ENCODE data around the gene ACTN4.

ACTN4 gene

DNA sequence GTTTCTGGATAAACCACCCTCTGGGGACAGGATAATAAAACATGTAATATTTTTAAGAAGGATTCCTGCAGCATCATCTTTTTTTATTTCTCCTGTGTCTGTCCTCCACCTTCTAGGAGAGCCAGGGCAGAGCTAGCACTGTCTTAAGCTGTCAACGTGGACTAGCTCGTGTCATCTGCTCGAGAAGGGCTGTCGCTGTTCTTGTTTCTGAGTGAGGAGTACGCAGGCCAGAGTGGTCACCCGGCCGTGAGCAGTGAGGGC is 83.0 kb downstream of the ACTN4 start:
- Histone ChIP-seq H3K9me3 (ENCODE audit: control insufficient read depth, insufficient read depth, low read length) (no peaks in the 10 kb centered on the region), H3K4me3 (ENCODE audit: low read depth, low read length) (no peak overlapping the region), H3K4me1 (ENCODE audit: control insufficient read depth, insufficient read depth, low read length) (peaks cover 8% of the 10 kb centered on the region), H3K27me3 (ENCODE audit: control insufficient read depth, insufficient read depth, low read length) (no peaks in the 10 kb centered on the region), H3K36me3 (ENCODE audit: control insufficient read depth, insufficient read depth, low read length) (peaks cover 56% of the 10 kb centered on the region), H3K9ac (ENCODE audit: low read depth, low read length) (no peak overlapping the region), H3K27ac (ENCODE audit: low read depth, low read length) (no peak overlapping the region)

DNA sequence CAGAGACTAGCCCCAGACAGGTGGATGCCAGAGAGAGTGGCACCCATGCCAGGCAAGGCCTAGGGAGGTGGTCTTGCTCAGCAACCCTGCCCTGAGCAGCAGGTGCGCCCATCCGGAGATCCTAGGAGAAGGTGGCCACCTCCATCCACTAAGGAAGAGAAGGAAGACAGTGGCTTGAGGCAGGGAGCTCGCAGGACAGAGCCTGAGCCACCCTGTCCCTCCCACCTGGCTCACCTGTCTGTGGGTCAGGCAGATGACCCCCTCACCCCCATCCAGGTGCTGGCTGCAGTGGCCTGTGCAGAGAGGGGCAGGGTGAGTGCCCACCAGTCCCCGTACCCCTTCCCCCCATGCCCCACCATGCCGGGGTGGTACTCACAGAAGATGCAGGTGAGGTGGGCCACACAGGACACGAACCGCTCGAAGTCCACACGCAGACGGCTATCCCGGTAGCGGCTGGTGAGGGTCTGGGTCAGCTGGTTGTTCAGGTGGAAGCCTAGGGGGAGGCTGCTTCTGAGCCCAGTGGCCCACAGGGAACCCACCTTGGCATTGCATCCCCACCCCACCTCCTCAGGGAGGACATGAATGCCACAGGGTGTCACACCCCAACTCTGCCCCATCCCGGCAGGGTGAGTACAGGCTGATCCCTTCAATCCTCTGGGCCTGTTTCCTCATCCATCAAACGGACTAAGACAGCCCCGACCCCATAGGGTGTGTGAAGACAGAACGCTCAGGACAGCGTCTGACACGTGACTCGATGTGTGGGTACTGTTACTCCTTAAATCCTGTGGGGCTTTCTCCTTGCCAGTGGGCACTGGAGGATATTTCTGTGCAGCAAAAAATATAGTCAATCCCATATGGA is 83.5 kb downstream of the ACTN4 start:
- Histone ChIP-seq H3K27me3 (ENCODE audit: control insufficient read depth, insufficient read depth, low read length) (no peaks in the 10 kb centered on the region), H3K27ac (ENCODE audit: low read depth, low read length) (no peak overlapping the region), H3K4me3 (ENCODE audit: low read depth, low read length) (no peak overlapping the region), H3K4me1 (ENCODE audit: control insufficient read depth, insufficient read depth, low read length) (peaks cover 8% of the 10 kb centered on the region), H3K36me3 (ENCODE audit: control insufficient read depth, insufficient read depth, low read length) (peaks cover 51% of the 10 kb centered on the region), H3K9ac (ENCODE audit: low read depth, low read length) (no peak overlapping the region), H3K9me3 (ENCODE audit: control insufficient read depth, insufficient read depth, low read length) (no peaks in the 10 kb centered on the region)

DNA sequence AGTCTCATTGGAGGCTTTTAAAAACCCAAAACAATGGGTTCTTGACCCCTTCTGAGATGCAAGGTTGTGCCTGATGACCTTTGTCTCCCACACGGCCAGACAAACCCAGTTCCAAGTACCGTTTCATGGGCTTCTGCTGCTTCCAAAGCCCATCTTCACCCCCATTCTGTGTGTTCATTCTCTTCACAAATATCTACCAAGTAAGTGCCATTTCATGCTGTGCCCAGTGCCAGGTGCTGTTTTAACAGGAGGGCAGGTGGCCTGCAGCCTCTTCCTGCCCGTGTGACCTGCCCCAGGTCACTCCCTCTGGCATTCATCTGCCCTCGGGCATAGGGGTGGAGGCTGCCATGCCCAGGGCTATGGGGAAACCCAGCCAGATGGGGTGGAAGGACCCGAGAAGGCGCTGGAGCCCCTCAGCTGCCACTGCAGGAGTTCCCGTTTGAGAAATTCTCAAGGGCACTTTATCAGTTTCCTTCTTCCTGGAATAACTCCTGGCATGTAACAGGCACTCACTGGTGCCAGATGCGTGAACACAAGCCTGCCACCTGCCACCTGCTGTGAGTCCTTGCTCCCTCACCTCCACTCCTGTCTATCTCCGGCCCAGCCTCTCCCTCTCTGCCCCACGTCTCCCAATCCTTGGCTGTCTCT is 84.3 kb downstream of the ACTN4 start:
- Histone ChIP-seq H3K9ac (ENCODE audit: low read depth, low read length) (no peak overlapping the region), H3K27ac (ENCODE audit: low read depth, low read length) (no peak overlapping the region), H3K36me3 (ENCODE audit: control insufficient read depth, insufficient read depth, low read length) (peaks cover 42% of the 10 kb centered on the region), H3K4me3 (ENCODE audit: low read depth, low read length) (no peak overlapping the region), H3K27me3 (ENCODE audit: control insufficient read depth, insufficient read depth, low read length) (no peaks in the 10 kb centered on the region), H3K4me1 (ENCODE audit: control insufficient read depth, insufficient read depth, low read length) (peaks cover 8% of the 10 kb centered on the region), H3K9me3 (ENCODE audit: control insufficient read depth, insufficient read depth, low read length) (no peaks in the 10 kb centered on the region)

DNA sequence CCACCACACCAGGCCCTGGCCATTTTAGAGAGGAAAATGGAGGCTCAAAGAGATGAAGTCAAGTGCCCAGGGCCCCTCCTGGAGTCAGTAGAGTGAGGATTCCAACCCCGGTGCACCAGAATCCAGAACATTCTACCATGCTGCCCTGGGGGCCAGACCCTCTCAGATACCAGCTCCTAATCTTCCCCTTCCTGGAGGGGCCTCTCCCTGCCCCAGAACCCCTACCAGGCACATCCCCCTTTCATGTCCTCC is 85.7 kb downstream of the ACTN4 start:
- H3K4me1 ChIP-seq (ENCODE audit: control insufficient read depth, insufficient read depth, low read length), result peaks cover 8% of the 10 kb centered on the region
- H3K27me3 ChIP-seq (ENCODE audit: control insufficient read depth, insufficient read depth, low read length), result peaks cover 8% of the 10 kb centered on the region
- H3K4me3 ChIP-seq (ENCODE audit: low read depth, low read length), result no peak overlapping the region
- H3K36me3 ChIP-seq (ENCODE audit: control insufficient read depth, insufficient read depth, low read length), result peaks cover 29% of the 10 kb centered on the region
- no peaks in the 10 kb centered on the region for H3K9me3 ChIP-seq (ENCODE audit: control insufficient read depth, insufficient read depth, low read length)
- H3K9ac ChIP-seq (ENCODE audit: low read depth, low read length), result no peak overlapping the region
- H3K27ac ChIP-seq (ENCODE audit: low read depth, low read length), result no peak overlapping the region

GRCh38 chr19:38733493-38734175 is 86.2 kb downstream of the ACTN4 start:
- peaks cover 8% of the 10 kb centered on the region for H3K27me3 ChIP-seq (ENCODE audit: control insufficient read depth, insufficient read depth, low read length)
- H3K4me3 ChIP-seq (ENCODE audit: low read depth, low read length), result no peak overlapping the region
- H3K27ac ChIP-seq (ENCODE audit: low read depth, low read length), result no peak overlapping the region
- H3K36me3 ChIP-seq (ENCODE audit: control insufficient read depth, insufficient read depth, low read length), result peaks cover 26% of the 10 kb centered on the region
- H3K4me1 ChIP-seq (ENCODE audit: control insufficient read depth, insufficient read depth, low read length), result peaks cover 8% of the 10 kb centered on the region
- no peaks in the 10 kb centered on the region for H3K9me3 ChIP-seq (ENCODE audit: control insufficient read depth, insufficient read depth, low read length)
- H3K9ac ChIP-seq (ENCODE audit: low read depth, low read length), result no peak overlapping the region

DNA sequence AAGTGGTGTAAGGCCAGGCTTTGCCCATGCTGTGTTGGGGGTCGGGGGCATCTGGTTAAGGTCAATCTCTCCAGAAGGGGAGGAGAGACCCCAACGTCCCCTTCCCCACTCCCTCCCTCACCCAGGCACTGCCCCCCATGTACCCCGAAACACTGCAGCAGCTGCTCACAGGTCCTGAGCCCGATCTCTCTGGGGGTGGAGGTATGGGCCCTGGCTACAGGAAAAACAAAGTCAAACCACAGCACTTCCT is 86.7 kb downstream of the ACTN4 start:
- H3K9me3 ChIP-seq (ENCODE audit: control insufficient read depth, insufficient read depth, low read length), result no peaks in the 10 kb centered on the region
- H3K4me1 ChIP-seq (ENCODE audit: control insufficient read depth, insufficient read depth, low read length), result peaks cover 8% of the 10 kb centered on the region
- no peak overlapping the region for H3K9ac ChIP-seq (ENCODE audit: low read depth, low read length)
- peaks cover 22% of the 10 kb centered on the region for H3K36me3 ChIP-seq (ENCODE audit: control insufficient read depth, insufficient read depth, low read length)
- H3K27ac ChIP-seq (ENCODE audit: low read depth, low read length), result peak overlapping the region; percentile 61
- no peak overlapping the region for H3K4me3 ChIP-seq (ENCODE audit: low read depth, low read length)
- peaks cover 8% of the 10 kb centered on the region for H3K27me3 ChIP-seq (ENCODE audit: control insufficient read depth, insufficient read depth, low read length)

DNA sequence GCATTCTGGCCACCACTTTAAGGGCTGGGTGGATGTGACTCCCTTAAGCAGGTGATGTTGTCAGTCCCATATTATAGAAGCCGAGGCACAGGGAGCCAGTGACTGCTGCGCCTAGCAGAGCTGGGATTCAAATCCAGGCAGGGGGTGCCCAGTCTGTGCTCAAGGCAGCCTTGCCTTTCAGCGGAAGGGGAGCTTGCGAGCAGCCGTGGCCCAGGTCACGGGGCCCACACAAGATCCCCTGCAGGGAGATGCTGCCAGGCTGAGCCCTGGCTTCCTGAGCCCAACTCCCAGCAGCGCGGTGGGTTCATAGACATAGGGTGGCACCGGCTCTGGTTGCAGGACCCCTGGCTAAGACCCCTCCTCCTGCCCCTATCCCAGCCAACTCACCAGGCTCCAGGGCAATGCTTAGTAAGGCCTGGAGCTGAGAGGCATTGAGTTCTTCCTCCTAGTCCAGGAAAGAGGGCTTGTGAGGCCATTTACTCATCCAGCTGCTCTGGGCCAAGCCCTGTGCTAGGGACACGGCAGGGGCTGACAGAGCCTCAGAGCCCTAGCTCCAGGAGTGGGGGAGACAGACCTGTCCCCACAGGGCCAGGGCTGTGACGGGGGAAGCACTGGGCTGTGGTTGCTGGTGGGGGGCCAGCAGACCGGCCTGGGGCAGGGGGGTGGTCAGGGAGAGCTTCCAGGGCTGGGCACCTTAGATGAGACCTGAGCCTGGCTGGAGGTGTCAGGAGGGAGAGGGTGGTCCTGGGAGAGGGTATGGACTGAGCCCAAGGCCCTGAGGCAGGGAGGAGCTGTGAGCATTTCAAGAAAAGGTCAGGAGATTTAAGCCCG is 87.2 kb downstream of the ACTN4 start:
- Histone ChIP-seq H3K36me3 (ENCODE audit: control insufficient read depth, insufficient read depth, low read length) (peaks cover 20% of the 10 kb centered on the region), H3K27me3 (ENCODE audit: control insufficient read depth, insufficient read depth, low read length) (peaks cover 8% of the 10 kb centered on the region), H3K4me1 (ENCODE audit: control insufficient read depth, insufficient read depth, low read length) (peaks cover 8% of the 10 kb centered on the region), H3K27ac (ENCODE audit: low read depth, low read length) (peak overlapping the region; percentile 61), H3K9ac (ENCODE audit: low read depth, low read length) (no peak overlapping the region; the same call in 1 of the 2 replicates), H3K4me3 (ENCODE audit: low read depth, low read length) (peak overlapping the region; percentile 76), H3K9me3 (ENCODE audit: control insufficient read depth, insufficient read depth, low read length) (no peaks in the 10 kb centered on the region)

- H3K4me1 ChIP-seq (ENCODE audit: control insufficient read depth, insufficient read depth, low read length), result peaks cover 8% of the 10 kb centered on the region
- peaks cover 8% of the 10 kb centered on the region for H3K27me3 ChIP-seq (ENCODE audit: control insufficient read depth, insufficient read depth, low read length)
- no peaks in the 10 kb centered on the region for H3K9me3 ChIP-seq (ENCODE audit: control insufficient read depth, insufficient read depth, low read length)
- peak overlapping the region; percentile 61 for H3K27ac ChIP-seq (ENCODE audit: low read depth, low read length)
- H3K9ac ChIP-seq (ENCODE audit: low read depth, low read length), result no peak overlapping the region
- peak overlapping the region; percentile 76 for H3K4me3 ChIP-seq (ENCODE audit: low read depth, low read length)
- peaks cover 18% of the 10 kb centered on the region for H3K36me3 ChIP-seq (ENCODE audit: control insufficient read depth, insufficient read depth, low read length)
Observed at GRCh38 chr19:38735257-38735686, 87.8 kb downstream of the ACTN4 start.

DNA sequence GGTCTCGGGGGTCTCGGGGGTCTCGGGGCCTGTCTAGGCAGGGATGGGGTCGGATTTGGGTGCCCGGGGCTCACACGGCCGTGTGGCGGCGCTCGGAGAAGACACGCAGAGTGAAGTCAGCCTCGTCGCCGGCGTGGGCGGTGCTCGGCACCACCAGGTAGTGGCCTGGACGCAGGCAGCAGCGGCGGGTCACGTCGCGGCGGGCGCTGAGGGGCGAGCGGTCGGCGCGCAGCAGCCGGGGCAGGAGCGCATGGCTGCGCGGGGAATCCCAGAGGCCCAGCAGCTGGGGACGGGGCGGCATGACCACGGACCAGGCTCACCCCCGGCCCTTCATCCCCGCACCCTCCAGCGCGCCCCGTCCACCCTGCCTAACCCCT is 88.6 kb downstream of the ACTN4 start:
- Histone ChIP-seq H3K4me1 (ENCODE audit: control insufficient read depth, insufficient read depth, low read length) (peaks cover 8% of the 10 kb centered on the region), H3K27me3 (ENCODE audit: control insufficient read depth, insufficient read depth, low read length) (peaks cover 8% of the 10 kb centered on the region), H3K36me3 (ENCODE audit: control insufficient read depth, insufficient read depth, low read length) (peaks cover 10% of the 10 kb centered on the region), H3K9me3 (ENCODE audit: control insufficient read depth, insufficient read depth, low read length) (no peaks in the 10 kb centered on the region), H3K4me3 (ENCODE audit: low read depth, low read length) (peak overlapping the region; percentile 62), H3K27ac (ENCODE audit: low read depth, low read length) (no peak overlapping the region), H3K9ac (ENCODE audit: low read depth, low read length) (no peak overlapping the region)

DNA sequence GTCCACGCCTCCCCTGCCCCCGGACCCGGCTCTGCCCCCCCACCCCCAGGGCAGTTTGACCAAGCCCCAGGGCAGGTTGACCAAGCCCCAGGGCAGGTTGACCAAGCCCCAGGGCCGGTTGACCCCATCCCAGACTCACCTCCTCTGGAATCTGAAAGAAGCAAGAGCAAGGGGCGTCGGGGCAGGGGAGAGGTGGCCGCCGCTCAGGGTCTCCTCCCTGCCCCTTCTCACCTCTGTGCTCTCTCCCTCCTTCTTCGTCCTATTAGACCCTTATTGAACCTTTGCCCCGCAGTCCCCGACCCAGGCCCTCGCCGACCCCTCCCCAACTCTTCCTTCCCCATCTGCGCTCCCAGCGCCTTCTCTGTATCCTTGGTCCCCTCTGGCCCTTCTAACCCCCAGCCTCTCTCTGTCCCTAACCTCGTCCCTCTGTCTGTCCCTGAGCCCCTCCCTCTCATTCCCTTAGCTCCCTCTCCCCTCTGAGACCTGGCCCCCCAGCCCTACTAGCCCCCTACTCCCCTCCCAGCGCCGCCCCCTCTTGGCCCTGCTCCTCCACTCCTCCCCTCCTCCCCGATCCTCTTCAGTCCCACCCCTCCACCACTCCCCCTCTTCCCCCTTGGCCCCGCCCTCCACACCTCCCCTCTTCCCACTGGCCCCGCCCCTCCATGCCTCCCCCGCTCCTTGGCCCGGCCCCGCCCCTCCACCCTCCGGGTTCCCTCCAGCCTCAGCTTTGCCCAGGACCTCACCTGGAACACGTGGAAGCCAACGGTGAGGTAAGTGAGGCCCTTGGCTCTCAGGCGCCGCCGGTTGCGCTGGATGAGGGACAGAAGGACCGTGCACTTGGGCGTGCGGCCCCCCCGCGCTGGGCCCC is 89.2 kb downstream of the ACTN4 start:
- peaks cover 4% of the 10 kb centered on the region; the same call in 1 of the 2 replicates for H3K36me3 ChIP-seq (ENCODE audit: control insufficient read depth, insufficient read depth, low read length)
- H3K27ac ChIP-seq (ENCODE audit: low read depth, low read length), result no peak overlapping the region
- H3K4me3 ChIP-seq (ENCODE audit: low read depth, low read length), result peak overlapping the region; percentile 62
- H3K4me1 ChIP-seq (ENCODE audit: control insufficient read depth, insufficient read depth, low read length), result peaks cover 8% of the 10 kb centered on the region
- no peaks in the 10 kb centered on the region for H3K9me3 ChIP-seq (ENCODE audit: control insufficient read depth, insufficient read depth, low read length)
- H3K9ac ChIP-seq (ENCODE audit: low read depth, low read length), result no peak overlapping the region
- peaks cover 8% of the 10 kb centered on the region for H3K27me3 ChIP-seq (ENCODE audit: control insufficient read depth, insufficient read depth, low read length)
